Measurements from ENCODE around the gene HNRNPF.
A peak's percentile ranks its signal among the peaks of the same experiment; 100 is the strongest.

DNA sequence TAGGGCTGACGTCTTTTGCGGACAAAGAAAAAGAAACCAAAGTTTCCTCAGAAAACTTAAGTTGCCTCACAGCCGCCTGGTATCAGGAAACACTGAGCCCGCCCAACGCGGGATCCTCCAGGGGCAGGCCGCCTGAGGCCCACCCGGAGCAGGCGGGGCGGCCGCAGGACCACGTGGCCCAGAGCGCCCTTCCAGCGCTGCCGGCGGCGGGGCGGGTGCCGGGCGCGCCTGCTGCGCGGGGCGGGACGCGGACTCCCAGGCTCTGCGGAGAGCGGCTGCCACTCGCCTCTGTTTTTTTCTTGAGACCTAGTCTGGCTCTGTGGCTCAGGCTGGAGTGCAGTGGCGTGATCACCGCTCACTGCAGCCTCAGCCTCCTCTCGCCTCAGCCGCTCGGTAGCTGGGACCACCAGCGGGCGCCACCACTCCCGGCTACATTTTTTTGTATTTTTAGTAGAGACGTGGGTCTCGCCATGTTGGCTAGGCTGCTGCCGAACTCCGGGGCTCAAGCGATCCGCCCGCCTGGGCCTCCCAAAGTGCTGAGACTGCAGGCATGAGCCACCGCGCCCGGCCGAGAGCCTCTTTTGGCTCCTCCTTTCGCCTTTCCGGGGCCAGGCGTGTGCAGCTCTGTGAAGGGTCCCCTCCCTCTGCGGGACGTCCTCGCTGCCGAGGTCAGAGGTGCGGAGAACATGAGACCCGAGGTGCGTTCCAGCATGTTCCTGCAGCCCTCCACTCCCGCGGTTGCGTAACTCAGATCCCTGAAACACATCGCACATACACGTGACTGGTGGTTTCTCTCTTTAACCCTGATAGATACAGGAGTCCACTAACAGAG, 11.6 kb upstream of the HNRNPF start:
- TF ChIP-seq, protein P1, sequence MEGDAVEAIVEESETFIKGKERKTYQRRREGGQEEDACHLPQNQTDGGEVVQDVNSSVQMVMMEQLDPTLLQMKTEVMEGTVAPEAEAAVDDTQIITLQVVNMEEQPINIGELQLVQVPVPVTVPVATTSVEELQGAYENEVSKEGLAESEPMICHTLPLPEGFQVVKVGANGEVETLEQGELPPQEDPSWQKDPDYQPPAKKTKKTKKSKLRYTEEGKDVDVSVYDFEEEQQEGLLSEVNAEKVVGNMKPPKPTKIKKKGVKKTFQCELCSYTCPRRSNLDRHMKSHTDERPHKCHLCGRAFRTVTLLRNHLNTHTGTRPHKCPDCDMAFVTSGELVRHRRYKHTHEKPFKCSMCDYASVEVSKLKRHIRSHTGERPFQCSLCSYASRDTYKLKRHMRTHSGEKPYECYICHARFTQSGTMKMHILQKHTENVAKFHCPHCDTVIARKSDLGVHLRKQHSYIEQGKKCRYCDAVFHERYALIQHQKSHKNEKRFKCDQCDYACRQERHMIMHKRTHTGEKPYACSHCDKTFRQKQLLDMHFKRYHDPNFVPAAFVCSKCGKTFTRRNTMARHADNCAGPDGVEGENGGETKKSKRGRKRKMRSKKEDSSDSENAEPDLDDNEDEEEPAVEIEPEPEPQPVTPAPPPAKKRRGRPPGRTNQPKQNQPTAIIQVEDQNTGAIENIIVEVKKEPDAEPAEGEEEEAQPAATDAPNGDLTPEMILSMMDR (IDR thresholded peaks at IDR 0.05; ENCODE audit: low read depth, low read length, poor library complexity, severe bottlenecking) = peak; percentile 24
- no peak for TF ChIP-seq EZH2phosphoT487 (IDR thresholded peaks at IDR 0.05; ENCODE audit: borderline replicate concordance, low read length)

Data from DOHH2 (cell line).